HCEC 1CT (cell line): ENCODE measurements around the gene AREG.

Experiments
- DNase-seq: peaks from one replicate; pipeline ENCODE4 v3.0.0-alpha.2; 2017

Gene AREG

DNA sequence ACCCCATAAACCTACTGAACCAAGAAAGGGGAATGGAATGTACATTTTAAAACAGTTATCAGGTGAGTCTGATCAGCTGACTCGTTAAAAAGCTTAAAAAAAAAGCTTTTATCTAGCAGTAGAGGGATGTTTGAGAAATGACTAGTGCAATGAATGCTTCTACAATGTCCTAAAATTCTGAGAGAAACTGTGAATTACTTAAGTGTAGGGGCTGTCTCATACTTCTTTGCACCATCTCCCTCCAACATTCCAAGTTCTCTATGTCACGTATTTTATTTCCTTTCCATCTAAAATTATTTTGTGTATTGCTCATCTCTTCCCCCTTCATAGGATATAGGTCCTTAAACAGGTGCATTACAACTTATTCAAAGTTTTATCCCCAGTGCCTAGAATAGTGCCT is 11.9 kb upstream of the AREG start:
- DNase-seq = peak; percentile 38

DNA sequence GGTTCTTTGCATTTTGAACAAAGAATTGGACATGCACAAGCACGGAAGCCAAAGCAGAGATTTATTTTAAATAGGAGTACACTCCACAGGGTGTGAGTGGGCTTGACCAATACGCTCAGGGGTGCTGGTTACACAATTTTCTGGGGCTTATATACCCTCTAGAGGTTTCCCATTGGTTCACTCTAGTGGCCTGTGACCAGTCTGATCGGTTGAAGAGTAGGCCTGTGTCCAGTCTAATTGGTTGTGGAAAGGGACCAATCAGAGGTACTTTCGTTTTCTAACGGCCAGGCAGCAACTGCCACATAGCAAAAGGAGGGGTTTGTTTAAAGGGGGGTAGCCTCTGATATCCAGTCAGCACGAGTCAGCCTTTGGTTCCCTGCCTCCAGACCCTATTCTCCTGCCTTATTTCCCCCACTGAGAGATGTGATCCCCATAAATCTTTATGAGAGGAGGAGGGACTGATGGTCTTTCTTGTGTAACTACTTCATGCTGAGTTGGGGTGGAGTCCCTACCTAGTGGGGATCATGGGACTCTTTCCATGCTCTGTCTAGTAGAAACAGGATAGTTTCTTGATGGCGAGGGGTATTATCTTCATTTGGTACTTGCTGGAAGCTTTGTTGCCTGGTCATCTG is 11.3 kb upstream of the AREG start:
- no peak for DNase-seq

DNA sequence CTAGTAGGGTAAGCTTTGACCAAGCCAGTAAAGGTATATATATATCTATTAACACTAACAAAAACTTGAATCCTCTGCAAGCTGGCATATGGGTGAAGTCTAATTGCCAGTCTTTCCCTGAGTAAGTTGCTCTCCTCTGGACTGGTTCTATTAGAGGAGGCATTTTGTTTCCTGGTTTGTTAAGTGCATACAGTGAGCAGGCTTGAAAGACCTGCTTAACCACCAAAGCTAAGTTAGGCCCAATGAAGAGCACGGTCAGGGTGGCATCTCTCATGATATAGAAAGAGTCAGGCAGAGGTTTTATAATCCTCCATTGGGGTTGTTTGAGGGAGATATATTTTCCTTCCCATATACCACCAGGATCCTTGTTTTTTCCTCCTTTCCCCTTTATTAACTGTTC is 9.6 kb upstream of the AREG start:
- no peak for DNase-seq

DNA sequence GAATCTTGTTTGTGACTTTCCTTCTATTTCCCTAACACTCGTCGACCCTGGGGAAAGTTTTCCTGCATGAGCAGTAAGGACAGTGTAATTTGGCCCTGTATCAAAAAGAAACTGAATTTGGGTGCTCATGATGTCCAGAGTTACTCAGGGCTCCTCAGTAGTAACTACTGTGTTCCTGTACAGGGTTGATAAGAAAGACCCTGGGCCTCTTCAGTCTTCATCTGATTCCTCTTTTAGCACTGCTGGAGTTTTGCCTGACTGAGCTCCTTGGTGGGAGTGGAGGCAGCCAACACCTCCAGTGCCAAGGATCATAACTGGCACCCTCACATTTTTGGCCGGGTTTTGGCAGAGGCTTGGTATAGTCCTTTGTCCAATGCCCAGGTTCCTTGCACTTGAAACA is 7.1 kb upstream of the AREG start:
- DNase-seq = no peak

DNA sequence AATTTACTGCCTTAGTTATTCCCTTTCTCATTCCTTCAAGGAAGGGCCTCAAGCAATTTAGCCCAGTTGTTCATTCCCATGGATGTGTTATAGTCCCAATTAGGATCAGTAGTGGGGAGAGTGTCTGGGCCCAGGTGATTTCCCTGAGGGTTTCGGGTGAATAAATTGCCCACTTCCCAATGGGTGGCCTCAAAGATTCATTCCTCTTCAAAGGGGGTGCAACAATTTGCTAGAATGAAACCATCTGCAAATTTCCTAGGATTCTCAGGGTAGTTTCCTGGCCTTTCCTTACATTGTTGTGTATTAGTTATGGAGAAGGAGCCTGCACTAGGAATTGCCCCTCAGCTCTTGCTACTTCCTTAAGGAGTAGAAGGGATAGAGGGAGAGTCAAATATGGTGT is 6.3 kb upstream of the AREG start:
- DNase-seq = no peak

DNA sequence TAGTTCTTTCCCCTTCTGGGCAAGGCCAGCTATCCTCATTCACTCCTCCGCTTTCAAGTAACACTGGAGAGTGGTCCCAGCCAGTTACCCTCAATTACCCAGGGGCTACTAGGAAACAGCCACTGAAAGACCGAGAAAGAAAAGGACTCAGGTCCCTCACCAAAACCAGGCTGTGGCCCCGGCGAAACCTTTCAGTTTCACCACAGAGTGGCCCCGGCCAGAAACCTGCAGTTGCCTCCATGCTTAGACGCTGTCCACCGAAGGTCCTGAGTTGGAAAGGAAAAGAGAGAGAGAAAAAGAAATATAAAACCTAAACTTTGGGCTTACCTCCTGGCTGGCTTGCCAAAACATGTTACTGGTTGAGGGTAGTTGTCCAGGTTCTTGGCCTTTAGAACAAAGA is 5.0 kb upstream of the AREG start:
- no peak for DNase-seq

DNA sequence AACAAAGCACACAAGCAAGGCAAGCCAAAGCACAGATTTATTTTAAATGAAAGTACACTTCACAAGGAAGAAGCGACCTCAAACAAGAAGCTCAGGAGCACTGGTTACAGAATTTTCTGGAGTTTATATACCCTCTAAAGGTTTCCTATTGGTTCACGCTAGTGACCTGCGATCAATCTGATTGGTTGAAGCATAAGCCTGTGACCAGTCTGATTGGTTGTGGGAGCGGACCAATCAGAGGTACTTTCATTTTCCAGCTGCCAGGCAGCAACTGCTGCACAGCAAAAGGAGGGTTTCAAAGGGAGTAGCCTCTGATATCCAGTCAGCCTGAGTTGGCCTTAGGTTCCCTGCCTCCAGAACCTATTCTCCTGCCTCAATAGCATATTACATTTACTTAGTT is 4.6 kb upstream of the AREG start:
- DNase-seq = no peak

DNA sequence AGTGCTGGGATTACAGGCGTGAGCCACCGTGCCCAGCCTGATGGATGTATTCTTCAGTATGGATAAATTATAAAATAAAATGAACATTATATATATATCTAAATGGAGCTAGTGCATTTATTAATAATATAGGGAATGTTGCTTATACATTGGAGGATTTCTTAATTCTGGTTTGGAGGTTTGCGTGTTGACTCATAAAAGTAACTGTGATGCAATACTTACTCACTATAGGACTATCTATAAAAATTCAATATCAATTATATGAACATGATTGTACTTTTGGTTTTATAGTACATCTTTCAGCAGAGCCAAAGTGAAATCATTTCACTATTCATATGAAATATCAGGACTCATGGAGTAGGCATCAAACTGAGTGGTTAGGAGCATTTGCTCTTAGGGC is 3.2 kb upstream of the AREG start:
- DNase-seq = peak; percentile 51

DNA sequence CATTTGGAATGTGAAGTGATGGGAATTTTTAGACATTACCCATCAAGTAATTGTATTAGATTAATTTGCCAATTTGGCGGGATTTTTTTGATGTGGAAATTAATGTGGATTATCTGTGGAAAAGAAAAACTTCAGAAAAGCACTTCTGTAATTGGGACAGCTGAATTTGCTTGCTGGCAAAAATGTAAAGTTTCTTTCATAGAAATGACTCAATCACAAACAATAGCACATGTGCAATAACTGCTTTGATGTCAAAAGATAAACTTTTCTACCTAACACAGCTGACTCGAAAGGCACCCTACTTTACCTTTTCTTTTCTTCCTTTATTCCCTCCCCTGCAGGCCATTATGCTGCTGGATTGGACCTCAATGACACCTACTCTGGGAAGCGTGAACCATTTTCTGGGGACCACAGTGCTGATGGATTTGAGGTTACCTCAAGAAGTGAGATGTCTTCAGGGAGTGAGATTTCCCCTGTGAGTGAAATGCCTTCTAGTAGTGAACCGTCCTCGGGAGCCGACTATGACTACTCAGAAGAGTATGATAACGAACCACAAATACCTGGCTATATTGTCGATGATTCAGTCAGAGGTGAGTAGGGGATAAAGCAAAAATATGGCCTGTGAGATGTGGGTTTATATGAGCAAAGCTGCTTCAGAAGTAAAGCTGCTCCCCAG is 1.4 kb downstream of the AREG start:
- DNase-seq = no peak

DNA sequence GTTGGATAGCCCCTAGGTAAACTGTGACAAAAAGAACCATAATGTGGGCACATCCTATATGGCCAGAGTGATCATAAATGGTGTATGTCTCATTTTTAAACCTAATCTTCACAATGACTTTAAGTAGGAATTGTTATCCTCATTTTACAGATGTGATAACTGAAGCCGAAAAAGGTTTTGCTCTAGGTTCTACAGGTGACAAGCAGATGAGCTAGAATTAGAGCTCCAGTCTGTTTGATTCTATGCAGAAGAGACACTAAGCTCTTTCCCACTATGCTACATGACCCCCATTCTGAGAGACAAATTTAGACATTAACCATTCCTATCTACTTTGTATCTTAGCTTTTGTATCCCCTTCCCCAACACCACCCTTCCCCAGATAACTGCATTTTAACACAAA is 2.0 kb downstream of the AREG start:
- DNase-seq = no peak

DNA sequence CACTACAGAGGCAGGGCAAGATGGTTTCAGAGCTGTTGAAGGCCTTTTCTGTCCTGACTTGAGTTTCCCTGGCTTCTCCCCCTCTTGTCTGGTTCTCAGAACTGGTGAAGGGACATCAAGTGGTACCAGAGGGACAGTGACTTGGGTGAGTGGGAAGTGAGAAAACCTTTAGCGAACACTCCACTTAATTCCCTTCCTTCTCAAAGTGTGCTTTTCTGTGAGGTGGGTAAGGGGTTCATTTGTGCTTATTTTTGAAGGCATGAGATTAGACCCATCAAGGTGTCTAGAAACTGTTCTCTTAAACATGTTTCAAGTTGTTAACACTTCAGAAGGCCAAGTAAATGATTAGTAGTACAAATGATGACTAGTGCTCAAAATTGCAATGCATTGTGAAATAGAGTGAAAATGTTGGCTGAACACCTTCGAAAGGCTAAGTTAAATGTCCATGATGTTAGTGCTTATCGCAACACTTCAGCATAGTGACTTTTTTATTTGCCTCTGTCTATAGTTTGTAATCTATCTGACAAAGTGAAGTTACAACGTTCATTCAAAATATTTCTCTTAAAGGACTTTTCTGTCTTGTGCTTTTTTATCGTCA is 2.8 kb downstream of the AREG start:
- no peak for DNase-seq

DNA sequence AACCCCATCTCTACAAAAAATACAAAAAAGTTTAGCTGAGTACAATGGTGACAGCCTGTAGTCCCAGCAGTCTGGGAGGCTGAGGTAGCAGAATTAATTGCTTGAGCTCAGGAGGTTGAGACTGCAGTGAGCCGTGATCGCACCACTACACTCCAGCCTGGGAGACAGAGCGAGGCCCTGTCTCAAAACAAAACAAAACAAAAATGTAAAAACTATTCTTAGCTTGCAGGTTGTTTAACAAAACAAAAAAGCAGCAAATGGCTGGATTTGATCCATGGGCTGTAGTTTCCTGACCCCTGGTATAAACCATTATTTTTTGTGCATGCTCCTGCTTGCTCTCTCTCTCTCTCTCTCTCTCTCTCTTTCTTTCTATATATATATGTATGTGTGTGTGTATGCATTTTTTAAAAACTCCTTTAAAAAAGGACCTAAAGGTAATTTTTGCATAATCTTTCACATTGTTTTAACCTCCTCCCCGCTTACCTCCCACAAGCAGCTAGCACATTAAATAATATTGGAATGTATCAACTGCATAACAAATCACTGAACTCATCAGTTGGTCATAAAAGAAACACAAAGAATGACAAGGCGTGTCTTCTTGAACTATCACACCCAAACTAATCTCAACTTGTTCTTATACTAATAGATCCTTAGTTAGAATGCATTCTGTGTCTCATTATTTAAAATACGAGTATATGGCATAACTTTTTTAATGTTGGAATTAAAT is 4.8 kb downstream of the AREG start:
- peak; percentile 61 for DNase-seq

DNA sequence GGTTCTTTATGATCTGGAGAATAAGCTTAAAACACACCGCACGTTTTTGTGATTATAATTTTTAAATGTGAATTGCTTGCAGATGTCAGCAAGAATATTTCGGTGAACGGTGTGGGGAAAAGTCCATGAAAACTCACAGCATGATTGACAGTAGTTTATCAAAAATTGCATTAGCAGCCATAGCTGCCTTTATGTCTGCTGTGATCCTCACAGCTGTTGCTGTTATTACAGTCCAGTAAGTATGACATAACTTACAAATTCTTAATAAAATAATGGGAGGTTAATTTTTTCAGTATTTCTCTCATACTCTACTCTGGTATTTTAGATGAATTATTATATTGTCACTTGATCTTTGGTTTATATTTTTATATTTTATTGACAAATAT is 5.4 kb downstream of the AREG start:
- DNase-seq = no peak

DNA sequence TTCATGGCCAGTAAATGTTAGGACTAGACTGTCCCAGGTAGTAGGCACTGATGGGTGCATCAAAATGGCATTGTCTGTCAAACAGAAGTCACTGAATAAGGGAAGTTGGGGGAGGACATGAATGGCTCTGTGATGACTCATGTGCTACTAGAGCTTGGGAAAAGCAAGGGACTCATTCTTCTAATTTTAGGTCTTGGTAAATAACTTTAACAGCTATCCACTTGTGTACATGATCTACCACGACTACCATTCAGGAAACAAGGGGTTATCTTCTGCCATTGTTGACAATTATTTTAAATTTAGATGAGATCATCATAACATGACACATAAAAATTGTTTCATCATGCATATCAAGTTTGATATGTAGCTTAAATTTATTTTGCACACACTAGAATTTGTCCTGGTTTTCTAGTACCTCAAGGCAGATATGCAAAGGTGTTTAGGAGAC is 6.3 kb downstream of the AREG start:
- peak; percentile 71 for DNase-seq

DNA sequence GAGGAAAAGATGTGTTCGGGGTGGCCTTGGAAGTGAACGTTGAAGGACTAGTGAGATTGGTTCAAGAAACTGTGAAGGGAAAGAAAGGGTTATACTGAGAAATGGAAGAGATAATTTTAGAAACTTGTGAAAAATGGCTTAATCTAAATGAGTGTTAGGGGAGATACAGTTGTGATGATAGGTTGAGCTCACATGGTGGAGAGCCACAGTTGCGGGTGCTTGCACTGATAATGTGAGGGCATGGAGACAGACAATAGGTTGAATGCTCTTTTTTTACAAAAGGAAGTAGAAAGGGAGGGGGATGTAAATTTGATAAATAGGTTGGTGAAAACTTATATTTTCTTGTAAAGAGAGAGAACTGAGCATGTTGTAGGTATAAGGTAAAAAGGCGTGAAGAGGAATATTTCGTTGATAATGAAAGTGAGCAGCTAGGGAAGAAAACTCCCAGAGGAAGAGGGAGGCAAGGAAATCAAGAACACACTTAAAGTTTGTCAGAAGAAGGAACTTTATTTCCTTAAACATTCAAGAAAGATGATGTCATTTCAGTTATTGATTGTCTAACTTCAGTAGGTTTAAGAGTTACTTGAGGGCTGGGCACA is 8.2 kb downstream of the AREG start:
- no peak for DNase-seq

DNA sequence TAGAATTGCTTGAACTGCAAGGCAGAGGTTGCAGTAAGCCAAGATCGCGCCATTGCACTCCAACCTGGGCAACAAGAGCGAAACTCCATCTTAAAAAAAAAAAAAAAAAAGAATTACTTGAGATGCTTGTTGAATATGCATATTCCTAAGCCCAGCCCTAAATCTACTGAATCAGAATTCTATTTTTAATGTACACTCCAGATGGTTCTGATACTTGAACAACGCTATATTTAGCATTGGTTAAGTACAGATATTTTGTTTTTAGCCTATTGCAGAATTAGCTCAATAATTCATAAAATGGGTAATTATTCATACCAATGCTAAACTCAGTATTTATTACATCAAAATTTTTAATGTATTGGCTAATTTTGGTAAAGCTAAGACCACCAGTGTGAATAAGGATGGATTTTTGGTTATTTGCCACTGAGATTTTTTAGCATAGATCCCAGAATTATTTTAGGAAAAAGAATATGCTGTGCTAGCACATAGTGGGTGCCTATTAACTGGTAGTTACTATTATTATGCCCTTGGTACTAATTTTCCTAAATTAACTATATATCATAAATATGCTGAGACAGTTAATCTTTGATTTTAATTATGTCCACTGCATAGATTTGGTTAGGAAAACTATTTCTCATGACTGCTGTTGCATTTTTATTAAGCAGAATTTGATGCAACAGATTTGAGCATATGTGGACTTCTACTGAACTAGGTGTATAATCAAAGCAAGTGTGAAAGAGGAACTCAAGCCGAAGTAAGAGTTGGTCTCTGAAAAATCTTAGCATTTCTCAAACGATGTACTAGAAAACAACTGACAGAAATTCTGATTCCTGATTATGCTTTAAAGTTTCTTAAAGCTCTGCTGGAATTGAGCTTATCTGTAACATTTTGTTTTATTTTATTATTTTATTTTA is 9.2 kb downstream of the AREG start:
- DNase-seq = no peak

DNA sequence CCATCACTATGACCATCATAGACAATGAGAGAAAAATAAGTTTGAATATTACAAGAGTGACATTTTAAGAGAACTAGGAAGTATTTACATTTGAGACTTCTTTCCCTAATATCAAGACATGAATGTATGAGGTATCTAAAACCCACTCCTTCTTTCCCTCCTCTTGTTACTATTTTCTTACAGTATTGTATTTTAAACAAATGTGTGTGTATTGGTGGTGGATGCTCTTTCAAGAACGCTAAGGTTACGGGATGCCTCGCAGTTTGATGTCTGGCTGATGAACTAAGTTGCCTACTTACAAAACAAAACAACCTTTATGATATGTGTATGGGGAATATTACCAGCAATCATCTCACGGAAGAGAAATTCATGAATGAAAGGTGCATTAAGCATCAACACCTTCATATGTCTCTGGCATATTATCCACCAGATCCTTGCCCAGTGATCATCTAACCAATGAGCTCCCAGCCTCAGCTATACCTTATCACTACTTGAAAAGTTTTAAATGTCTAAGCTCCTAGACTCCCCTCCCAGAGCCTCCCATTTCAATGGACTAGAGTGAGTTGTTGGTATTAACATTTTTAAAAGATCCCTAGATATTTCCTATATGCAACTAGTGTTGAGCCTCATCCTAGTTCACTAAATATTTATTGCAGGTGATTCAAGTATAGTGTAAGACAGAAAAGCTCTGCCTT is 10.6 kb downstream of the AREG start:
- no peak for DNase-seq

DNA sequence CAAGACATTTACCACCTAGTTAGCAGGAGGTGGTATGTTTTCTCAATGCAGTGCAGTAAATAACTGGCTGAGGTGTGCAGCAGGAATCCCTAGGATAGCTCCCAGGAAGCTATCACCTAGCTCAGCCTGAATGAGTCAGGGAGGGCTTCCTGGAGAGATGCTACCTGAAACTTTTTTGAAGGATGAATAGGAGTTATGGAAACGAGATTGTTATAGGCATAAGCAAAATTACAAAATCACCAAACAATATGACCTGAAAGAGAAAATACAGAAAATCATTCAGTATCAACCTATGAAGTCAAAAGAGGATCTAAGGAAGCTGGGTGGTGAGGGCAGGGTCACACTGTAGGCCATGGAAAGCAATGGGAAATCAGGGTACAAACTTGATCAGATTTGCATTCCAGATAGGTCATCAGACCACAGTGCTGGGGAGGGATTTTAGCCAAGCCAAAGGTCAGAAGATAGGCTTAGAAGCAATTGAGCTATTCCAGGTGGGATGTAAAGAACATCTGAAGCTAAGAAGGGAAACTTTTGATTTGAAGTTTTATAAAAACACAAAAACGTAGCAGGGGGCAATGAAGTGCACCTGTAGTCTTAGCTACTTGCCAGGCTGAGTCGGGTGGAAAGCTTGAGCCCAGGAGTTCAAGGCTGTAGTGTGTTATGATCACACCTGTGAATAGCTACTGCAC is 11.3 kb downstream of the AREG start:
- no peak for DNase-seq

DNA sequence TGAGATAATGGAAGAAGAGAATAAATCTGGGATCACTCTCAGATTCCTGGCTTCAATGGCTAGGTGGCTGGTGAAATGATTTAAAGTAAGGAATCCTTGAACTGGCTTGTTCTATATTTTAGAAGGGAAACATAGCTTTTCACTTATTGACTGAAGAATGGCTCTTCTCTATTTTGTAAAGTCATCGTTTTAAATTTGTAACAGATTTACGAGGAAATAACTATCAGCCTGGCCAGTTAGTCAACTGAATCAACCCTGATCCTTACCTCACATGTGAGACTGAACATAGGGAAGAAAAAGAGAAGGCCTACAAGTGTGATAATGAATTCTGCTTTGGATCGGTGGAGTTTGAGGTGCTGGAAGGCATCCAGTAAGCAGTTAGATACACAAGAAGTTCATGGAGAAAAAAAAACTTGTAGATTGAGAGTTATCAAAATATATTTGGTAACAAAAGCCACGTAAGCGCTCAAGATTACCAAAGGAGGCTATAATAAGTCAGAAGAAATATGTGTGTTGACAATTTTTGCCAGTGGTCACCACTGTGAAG is 12.0 kb downstream of the AREG start:
- no peak for DNase-seq

DNA sequence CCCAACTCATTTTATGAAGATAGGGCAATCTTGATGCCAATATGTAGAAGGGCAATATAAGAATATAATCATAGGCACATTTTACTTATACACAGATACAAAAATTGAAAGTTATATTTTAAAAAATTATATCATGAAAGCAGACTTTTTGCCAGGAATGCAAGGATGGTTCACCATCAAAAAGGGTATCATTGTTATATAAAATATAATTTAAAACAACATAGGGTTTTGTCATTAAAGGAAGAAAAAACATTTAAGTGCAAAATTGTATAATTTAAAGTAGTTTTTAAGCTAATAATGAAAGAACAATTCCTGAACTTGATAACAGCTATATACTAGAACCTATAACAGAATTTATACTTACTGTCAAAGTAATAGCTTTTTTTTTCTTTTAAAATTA is 15.9 kb downstream of the AREG start:
- DNase-seq = no peak

DNA sequence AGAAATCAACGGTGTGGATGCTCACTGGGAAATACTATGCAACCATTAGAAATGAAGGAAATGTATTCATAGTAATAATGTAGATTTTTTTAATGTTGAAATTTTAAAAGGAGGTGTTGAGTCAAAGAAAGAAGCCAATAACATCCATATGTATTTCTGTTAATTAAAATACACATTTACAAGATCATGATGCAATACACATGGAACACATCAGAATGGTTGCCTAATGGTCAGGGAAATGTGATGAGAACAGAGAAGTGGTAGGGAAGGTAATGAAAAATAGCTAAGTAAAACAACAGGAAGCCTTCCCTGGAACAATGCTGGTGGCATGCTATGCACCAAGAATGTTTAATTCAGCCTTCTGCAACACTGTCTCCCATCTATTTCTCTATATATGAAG is 18.2 kb downstream of the AREG start:
- no peak for DNase-seq
